HG03439 (cell line): Measurements from ENCODE around the gene PI4KA.

ENCODE experiments used
- ATAC-seq: cut with Tn5 transposase; IDR thresholded peaks from one replicate; pipeline ENCODE4 v1.9.1; 2021; ENCODE audit warnings: mild to moderate bottlenecking, moderate library complexity; ENCODE audit not compliant: unreplicated experiment

Gene PI4KA

GRCh38 chr22:20881869-20882815 is 23.5 kb upstream of the PI4KA start:
- no peak for ATAC-seq

GRCh38 chr22:20881231-20881630 is 22.6 kb upstream of the PI4KA start:
- no peak for ATAC-seq

- ATAC-seq: no peak
Measured at GRCh38 chr22:20877715-20878114, 19.1 kb upstream of the PI4KA start.

GRCh38 chr22:20875296-20875695 is 16.7 kb upstream of the PI4KA start:
- no peak for ATAC-seq

- no peak for ATAC-seq
Measured at GRCh38 chr22:20873214-20873613, 14.6 kb upstream of the PI4KA start.

- ATAC-seq: no peak
Measured at GRCh38 chr22:20869234-20869633, 10.6 kb upstream of the PI4KA start.

GRCh38 chr22:20868025-20868962 is 9.7 kb upstream of the PI4KA start:
- ATAC-seq: no peak

GRCh38 chr22:20867179-20868024 is 8.8 kb upstream of the PI4KA start:
- ATAC-seq: no peak

- no peak for ATAC-seq
Measured at GRCh38 chr22:20866736-20867135, 8.1 kb upstream of the PI4KA start.

GRCh38 chr22:20865875-20866445 is 7.3 kb upstream of the PI4KA start:
- ATAC-seq: no peak

GRCh38 chr22:20865331-20865730 is 6.7 kb upstream of the PI4KA start:
- ATAC-seq: no peak

- ATAC-seq: no peak
Measured at GRCh38 chr22:20864186-20864908, 5.7 kb upstream of the PI4KA start.

- ATAC-seq: no peak
Measured at GRCh38 chr22:20863366-20863765, 4.8 kb upstream of the PI4KA start.

GRCh38 chr22:20862540-20862939 is 3.9 kb upstream of the PI4KA start:
- no peak for ATAC-seq

- ATAC-seq: no peak
Measured at GRCh38 chr22:20859615-20860014, 1.0 kb upstream of the PI4KA start.

GRCh38 chr22:20857838-20858614 is 585 bp downstream of the PI4KA start:
- ATAC-seq: peak; percentile 49

GRCh38 chr22:20857247-20857643 is 1.4 kb downstream of the PI4KA start:
- ATAC-seq: no peak

GRCh38 chr22:20853236-20853660 is 5.4 kb downstream of the PI4KA start:
- no peak for ATAC-seq

GRCh38 chr22:20852503-20852902 is 6.1 kb downstream of the PI4KA start:
- no peak for ATAC-seq
